ENCODE data around the gene MRPL9.

The MRPL9 gene

GRCh38 chr1:151723726-151724370 lies 39.4 kb downstream of the MRPL9 start:
- Histone ChIP-seq H3K9ac (ENCODE audit: low read length) (no peak overlapping the region), H4K20me1 (ENCODE audit: insufficient read depth, low read length) (no peaks in the 10 kb centered on the region), H3K9me3 (replicated peaks; ENCODE audit: insufficient read depth, low read length) (no peaks in the 10 kb centered on the region), H3F3A (ENCODE audit: insufficient read depth, low read length) (peaks cover 10% of the 10 kb centered on the region), H3K4me2 (ENCODE audit: low read depth, low read length) (no peak overlapping the region), H3K4me3 (ENCODE audit: low read length) (no peak overlapping the region), H3K79me2 (ENCODE audit: low read length) (no peaks in the 10 kb centered on the region), H3K4me1 (ENCODE audit: low read length) (peaks cover 7% of the 10 kb centered on the region), H2AFZ (ENCODE audit: low read length) (no peak overlapping the region), H3K9me2 (replicated peaks; ENCODE audit: insufficient read depth, low read length) (no peaks in the 10 kb centered on the region), H3K27me3 (replicated peaks; ENCODE audit: insufficient read depth, low read length) (peaks cover 63% of the 10 kb centered on the region), H3K36me3 (replicated peaks; ENCODE audit: insufficient read depth, low read length) (no peaks in the 10 kb centered on the region), H3K27ac (ENCODE audit: low read length) (no peak overlapping the region)
- DNase-seq = no peak
- TF ChIP-seq CTCF (IDR thresholded peaks at IDR 0.05; ENCODE audit: low read length) (no peak), EZH2 (optimal IDR thresholded peaks at IDR 0.05; ENCODE audit: low read depth, low read length) (no peak), EZH2phosphoT487 (IDR thresholded peaks at IDR 0.05; ENCODE audit: low read length) (no peak)

- Histone ChIP-seq H3K4me3 (ENCODE audit: low read length) (peak overlapping the region; percentile 64), H3K9me2 (replicated peaks; ENCODE audit: insufficient read depth, low read length) (no peaks in the 10 kb centered on the region), H3F3A (ENCODE audit: insufficient read depth, low read length) (peaks cover 10% of the 10 kb centered on the region), H4K20me1 (ENCODE audit: insufficient read depth, low read length) (no peaks in the 10 kb centered on the region), H3K79me2 (ENCODE audit: low read length) (no peaks in the 10 kb centered on the region), H3K9ac (ENCODE audit: low read length) (no peak overlapping the region), H3K4me1 (ENCODE audit: low read length) (peaks cover 7% of the 10 kb centered on the region), H3K27me3 (replicated peaks; ENCODE audit: insufficient read depth, low read length) (peaks cover 63% of the 10 kb centered on the region), H3K4me2 (ENCODE audit: low read depth, low read length) (peak overlapping the region; percentile 90), H2AFZ (ENCODE audit: low read length) (peak overlapping the region; percentile 49), H3K36me3 (replicated peaks; ENCODE audit: insufficient read depth, low read length) (no peaks in the 10 kb centered on the region), H3K27ac (ENCODE audit: low read length) (no peak overlapping the region), H3K9me3 (replicated peaks; ENCODE audit: insufficient read depth, low read length) (no peaks in the 10 kb centered on the region)
- DNase-seq = no peak
- TF ChIP-seq EZH2 (optimal IDR thresholded peaks at IDR 0.05; ENCODE audit: low read depth, low read length) = no peak
- no peak for TF ChIP-seq EZH2phosphoT487 (IDR thresholded peaks at IDR 0.05; ENCODE audit: low read length)
- TF ChIP-seq CTCF (IDR thresholded peaks at IDR 0.05; ENCODE audit: low read length) = no peak
Measured at GRCh38 chr1:151721788-151722510, 41.3 kb downstream of the MRPL9 start.

- H3K36me3 ChIP-seq (replicated peaks; ENCODE audit: insufficient read depth, low read length) = no peaks in the 10 kb centered on the region
- no peaks in the 10 kb centered on the region for H3K9me2 ChIP-seq (replicated peaks; ENCODE audit: insufficient read depth, low read length)
- H3K9ac ChIP-seq (ENCODE audit: low read length) = peak within 1 kb of the TSS; percentile 23; the same call in 1 of the 2 replicates
- peak within 1 kb of the TSS; percentile 83 for H2AFZ ChIP-seq (ENCODE audit: low read length)
- DNase-seq = peak; percentile 61
- H3K4me3 ChIP-seq (ENCODE audit: low read length) = peak within 1 kb of the TSS; percentile 64
- TF ChIP-seq CTCF (IDR thresholded peaks at IDR 0.05; ENCODE audit: low read length) (no peak), EZH2phosphoT487 (IDR thresholded peaks at IDR 0.05; ENCODE audit: low read length) (no peak), EZH2 (optimal IDR thresholded peaks at IDR 0.05; ENCODE audit: low read depth, low read length) (no peak)
- H4K20me1 ChIP-seq (ENCODE audit: insufficient read depth, low read length) = no peaks in the 10 kb centered on the region
- peaks cover 65% of the 10 kb centered on the region for H3K27me3 ChIP-seq (replicated peaks; ENCODE audit: insufficient read depth, low read length)
- no peaks in the 10 kb centered on the region for H3K9me3 ChIP-seq (replicated peaks; ENCODE audit: insufficient read depth, low read length)
- peak within 1 kb of the TSS; percentile 90 for H3K4me2 ChIP-seq (ENCODE audit: low read depth, low read length)
- H3F3A ChIP-seq (ENCODE audit: insufficient read depth, low read length) = peaks cover 10% of the 10 kb centered on the region
- peaks cover 7% of the 10 kb centered on the region for H3K4me1 ChIP-seq (ENCODE audit: low read length)
- H3K79me2 ChIP-seq (ENCODE audit: low read length) = no peaks in the 10 kb centered on the region
- peak within 1 kb of the TSS; percentile 33; the same call in 1 of the 2 replicates for H3K27ac ChIP-seq (ENCODE audit: low read length)
Measured at GRCh38 chr1:151720974-151721787, 42.1 kb downstream of the MRPL9 start, which contains the start of gene RIIAD1. RIIAD1 (plus strand) TSS chr1:151721522; CDS start chr1:151721537, 15 bp downstream.
